IPS-NIHi7 (cell line): ENCODE results near the gene CBFA2T2.
"Not testable (repeated sequence)": the region's sequence is repeated elsewhere in the genome, so short reads cannot be mapped to it uniquely, and the experiment has no call there.

Experiments
- DNase-seq: peaks from one replicate; pipeline ENCODE4 v3.0.0; 2012; ENCODE audit warnings: mixed read lengths; ENCODE audit errors: extremely low spot score

Gene CBFA2T2

GRCh38 chr20:33470866-33471265, 19.0 kb upstream of the CBFA2T2 start:
- DNase-seq = no peak

- DNase-seq = no peak
These were observed 16.9 kb upstream of the CBFA2T2 start for GRCh38 chr20:33472868-33473435.

DNA sequence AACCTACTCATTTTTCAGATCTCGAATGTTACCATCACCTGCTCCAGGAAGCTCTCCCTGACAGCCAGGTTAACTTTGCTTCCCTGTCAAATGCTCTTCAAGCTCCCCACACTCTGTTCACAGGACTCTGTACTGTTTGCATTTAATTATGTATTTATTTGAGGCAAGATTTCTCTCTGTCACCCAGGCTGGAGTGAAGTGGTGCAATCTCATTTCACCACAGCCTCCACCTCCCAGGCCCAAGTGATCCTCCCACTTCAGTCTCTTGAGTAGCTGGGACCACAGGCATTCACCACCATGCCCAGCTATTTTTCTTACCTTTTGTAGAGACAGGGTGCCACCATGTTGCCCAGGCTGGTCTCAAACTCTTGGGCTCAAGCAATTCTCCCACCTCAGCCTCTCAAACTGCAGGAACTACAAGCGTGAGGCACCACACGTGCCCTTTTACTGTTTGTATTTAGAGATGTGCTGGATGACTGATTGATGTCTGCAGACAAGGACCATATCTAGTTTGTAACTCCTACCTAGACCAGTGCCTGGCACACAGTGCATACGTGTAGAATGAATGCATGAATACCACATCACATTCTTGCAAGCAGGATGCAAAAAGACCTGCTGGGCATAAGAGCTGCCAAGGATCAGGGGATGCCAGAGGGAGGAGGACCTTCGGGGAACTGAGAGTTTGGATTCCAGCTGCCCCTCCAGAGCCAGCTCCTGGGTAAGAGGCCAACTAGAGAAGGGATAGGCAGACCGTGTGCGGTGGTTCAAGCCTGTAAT, 15.6 kb upstream of the CBFA2T2 start:
- DNase-seq = no peak

DNA sequence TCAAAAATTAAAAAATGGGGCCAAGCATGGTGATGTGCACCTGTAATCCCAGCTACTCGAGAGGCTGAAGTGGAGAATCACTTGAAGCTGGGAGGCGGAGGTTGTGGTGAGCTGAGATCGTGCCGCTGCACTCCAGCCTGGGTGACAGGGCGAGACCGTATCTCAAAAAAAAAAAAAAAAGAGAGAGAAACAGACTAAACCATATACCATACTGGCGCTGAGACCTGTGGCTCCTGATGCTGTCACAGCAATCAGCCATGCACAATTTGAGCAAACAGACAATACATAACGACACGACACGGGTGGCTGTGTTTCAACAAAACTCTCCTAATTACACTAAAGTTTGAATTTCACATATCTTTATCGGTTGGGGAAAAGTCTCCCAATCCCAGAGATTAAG, 14.9 kb upstream of the CBFA2T2 start:
- DNase-seq = no peak

DNA sequence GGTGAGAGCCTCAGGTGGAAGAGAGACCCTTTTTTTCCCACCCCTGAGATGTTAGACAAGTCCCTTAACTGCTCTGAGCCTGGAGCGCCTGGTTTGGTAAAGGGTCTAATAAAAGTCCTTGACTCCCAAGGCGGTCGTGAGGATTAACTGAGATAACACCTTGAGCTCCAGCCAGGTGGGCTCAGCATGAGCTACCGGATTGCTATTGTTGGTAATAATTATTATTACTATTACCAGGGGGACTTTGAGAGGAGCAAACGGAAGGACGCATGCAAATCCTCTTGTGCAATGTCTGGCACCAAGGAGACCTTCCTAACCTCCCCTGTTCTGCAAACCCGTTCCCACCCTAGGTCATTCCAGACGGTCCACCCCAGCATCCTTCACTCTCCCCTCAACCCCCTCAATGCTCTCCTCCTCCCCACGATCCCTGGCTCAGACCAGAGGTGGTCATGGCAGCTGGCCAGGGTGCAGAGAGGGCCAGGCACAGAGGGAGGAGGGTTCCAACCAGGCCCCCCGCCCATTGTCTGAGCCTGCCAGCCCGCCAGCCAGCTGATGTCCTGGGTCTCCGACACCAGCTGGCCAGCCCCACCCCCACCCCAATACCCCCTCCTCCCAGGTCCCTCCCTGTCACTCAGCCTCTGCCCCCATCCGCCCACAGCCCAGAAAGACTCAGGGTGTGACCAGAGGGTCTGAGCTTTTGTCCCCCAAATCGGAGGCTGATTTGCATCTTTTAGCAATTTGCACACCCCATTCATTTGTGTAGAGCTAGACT, 14.3 kb upstream of the CBFA2T2 start:
- peak; percentile 26 for DNase-seq

GRCh38 chr20:33477386-33478234, 12.3 kb upstream of the CBFA2T2 start:
- peak; percentile 25 for DNase-seq

GRCh38 chr20:33480048-33480447, 9.8 kb upstream of the CBFA2T2 start:
- DNase-seq = peak; percentile 10

DNA sequence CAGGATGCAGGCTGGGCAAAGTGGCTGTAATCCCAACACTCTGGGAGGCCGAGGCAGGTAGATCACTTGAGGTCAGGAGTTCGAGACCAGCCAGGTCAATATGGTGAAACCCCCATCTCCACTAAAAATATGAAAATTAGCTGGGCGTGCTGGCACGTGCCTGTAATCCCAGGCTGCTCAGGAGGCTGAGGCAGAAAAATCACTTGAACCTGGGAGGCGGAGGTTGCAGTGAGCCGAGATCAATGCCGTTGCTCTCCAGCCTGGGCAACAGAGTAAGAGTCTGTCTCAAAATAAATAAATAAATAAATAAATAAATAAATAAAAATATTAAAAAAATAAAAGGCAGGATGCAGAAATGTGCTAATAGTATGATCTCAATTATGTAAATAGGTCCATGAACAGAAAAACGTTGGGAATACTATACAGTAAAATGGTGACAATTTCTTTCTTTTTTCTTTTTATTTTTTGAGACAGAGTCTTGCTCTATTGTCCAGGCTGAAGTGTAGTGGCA, 8.4 kb upstream of the CBFA2T2 start:
- no peak for DNase-seq

- DNase-seq = no peak
These were observed 7.3 kb upstream of the CBFA2T2 start for GRCh38 chr20:33482581-33482980.

GRCh38 chr20:33483186-33483585, 6.7 kb upstream of the CBFA2T2 start:
- not testable (repeated sequence) for DNase-seq

GRCh38 chr20:33488201-33488600, 1.7 kb upstream of the CBFA2T2 start:
- no peak for DNase-seq

DNA sequence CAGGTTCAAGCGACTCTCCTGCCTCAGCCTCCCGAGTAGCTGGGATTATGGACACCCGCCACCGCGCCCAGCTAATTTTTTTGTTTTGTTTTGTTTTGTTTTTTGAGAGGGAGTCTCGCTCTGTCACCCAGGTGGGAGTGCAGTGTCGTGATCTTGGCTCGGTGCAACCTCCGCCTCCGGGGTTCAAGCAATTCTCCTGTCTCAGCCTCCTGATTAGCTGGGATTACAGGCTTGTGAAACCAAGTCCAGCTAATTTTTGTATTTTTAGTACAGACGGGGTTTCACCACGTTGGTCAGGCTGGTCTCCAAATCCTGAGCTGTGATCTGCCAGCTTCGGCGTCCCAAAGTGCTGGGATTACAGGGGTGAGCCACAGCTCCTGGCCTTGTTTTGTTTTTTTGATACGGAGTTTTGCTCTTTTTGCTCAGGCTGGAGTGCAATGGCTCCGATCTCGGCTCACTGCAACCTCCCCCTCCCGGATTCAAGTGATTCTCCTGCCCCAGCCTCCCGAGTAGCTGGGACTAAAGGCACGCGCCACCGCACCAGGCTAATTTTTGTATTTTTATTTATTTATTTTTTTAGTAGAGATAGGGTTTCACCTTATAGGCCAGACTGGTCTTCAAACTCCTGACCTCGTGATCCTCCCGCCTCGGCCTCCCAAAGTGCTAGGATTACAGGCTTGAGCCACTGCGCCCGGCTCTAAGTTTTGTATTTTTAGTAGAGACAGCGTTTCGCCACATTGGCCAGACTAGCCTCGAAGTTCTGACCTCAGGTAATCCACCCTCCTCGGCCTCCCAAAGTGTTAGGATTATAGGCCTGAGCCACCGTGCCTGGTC, 1.0 kb upstream of the CBFA2T2 start:
- not testable (repeated sequence) for DNase-seq

- DNase-seq = peak; percentile 99
These were observed 337 bp upstream of the CBFA2T2 start for GRCh38 chr20:33489495-33490022.

DNA sequence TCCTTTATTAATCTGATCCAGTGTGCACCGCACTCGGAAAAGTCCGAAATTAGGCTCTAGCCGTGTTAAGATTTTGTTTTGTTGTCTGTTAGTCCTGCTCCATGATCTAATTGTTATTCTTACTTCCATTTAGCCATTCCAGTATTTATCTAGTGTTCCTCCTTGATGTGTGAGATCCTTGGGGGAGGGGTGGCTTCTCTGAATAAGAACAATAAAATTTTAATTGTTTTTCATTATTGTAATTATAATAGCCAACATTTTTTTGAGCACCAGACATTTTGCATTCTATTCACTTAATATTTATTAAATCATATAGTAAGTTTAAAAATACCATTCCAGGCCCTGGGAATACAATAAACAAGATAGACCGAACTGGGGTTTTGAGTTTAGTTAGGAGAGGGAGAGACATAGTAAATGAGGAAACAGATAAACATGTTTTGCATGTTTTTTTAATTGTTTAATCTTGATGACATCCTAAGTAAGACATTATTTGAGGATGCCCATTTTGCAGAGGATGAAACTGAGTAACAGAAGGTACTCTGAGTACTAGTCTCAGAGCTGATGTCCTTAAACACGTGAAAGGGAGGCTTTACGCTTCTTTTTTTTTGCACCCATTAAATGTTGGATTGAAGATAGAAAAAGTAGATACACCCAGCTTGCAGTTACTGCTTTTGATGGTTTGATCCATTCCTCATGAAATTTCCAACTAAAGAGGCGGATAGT, 1.2 kb downstream of the CBFA2T2 start:
- no peak for DNase-seq

DNA sequence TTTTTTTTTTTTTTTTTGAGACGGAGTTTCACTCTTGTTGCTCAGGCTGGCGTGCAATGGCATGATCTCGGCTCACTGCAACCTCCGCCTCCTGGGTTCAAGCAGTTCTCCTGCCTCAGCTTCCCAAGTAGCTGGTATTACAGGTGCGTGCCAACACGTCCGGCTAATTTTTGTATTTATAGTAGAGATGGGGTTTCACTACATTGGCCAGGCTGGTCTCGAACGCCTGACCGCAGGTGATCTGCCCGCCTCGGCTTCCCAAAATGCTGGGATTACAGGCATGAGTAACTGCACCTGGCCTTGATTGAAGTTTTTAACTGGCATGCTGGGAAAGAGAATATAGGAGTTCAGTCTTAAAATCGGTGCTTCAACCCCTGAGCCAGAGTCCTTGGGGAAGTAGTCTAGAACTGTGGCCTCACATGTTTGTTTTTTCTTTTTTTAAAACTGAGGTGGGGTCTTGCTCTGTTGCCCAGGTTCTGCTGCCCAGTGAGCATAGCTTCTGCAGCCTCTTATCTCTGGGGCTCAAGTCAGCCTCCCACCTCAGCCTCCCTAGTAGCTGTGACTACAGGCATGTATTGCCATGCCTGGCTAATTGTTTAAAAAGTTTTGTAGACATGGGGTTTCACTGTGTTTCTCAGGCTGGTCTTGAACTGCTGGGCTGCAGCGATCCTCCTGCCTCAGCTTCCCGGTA, 3.3 kb downstream of the CBFA2T2 start:
- no peak for DNase-seq

DNA sequence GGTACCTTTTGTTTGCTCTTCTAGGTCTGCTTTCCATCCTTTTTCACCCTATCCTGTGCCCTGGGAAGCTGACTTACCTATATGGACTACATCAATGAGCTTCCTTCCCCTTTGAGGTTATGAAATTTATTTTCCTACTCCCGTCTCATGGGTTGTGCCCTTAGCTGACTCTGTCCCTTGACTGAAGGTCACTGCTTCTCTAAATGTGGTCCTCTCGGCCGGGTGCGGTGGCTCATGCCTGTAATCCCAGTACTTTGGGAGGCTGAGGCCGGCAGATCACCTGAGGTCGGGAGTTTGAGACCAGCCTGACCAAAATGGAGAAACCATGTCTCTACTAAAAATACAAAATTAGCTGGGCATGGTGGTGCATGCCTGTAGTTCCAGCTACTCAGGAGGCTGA, 6.9 kb downstream of the CBFA2T2 start:
- not testable (repeated sequence) for DNase-seq

GRCh38 chr20:33499355-33499754, 9.5 kb downstream of the CBFA2T2 start:
- no peak for DNase-seq

DNA sequence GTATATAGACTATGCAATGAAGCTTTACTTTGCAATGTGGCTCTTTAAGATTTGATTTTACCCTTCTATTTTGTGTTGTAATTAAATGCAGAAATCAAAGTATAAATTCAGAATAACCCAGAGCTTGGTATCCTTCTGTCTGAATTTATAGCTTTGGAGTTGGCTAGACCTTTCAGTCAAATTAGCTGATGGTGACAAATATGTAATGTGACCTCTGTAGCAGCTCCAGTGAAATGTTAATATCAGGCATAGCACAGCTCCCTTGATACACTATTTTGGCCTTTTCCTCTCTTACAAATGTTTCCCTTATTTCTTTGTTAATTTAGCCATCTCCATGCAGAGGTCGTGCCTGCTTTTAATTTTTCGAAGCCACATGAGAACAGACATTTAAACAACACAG, 11.1 kb downstream of the CBFA2T2 start:
- no peak for DNase-seq

DNA sequence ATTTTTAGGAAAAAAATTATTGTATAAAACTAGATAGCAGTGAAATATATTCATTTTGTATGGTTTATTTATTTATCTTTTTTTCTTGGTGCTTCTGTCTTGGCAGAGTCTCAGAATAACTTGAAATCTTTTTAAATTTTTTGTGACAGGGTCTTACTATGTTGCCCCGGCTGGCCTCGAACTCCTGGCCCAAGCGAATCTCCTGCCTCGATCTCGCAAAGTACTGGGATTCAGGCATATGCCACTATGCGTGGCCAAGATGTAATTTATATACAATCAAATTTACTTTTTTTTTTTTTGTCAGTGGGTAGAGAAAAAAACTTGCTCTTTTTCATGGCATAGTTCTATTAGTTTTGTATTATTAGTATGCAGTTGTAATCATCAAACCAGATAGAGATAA, 13.7 kb downstream of the CBFA2T2 start:
- no peak for DNase-seq
